ENCODE results near the gene KCNH2. TPM values are rescaled to one million over a fixed set of nuclear protein-coding genes. Genes with fewer than 3 reads are reported as not detected.
"Not testable (repeated sequence)": the region's sequence is repeated elsewhere in the genome, so short reads cannot be mapped to it uniquely, and the experiment has no call there.

KCNH2 gene, protein sequence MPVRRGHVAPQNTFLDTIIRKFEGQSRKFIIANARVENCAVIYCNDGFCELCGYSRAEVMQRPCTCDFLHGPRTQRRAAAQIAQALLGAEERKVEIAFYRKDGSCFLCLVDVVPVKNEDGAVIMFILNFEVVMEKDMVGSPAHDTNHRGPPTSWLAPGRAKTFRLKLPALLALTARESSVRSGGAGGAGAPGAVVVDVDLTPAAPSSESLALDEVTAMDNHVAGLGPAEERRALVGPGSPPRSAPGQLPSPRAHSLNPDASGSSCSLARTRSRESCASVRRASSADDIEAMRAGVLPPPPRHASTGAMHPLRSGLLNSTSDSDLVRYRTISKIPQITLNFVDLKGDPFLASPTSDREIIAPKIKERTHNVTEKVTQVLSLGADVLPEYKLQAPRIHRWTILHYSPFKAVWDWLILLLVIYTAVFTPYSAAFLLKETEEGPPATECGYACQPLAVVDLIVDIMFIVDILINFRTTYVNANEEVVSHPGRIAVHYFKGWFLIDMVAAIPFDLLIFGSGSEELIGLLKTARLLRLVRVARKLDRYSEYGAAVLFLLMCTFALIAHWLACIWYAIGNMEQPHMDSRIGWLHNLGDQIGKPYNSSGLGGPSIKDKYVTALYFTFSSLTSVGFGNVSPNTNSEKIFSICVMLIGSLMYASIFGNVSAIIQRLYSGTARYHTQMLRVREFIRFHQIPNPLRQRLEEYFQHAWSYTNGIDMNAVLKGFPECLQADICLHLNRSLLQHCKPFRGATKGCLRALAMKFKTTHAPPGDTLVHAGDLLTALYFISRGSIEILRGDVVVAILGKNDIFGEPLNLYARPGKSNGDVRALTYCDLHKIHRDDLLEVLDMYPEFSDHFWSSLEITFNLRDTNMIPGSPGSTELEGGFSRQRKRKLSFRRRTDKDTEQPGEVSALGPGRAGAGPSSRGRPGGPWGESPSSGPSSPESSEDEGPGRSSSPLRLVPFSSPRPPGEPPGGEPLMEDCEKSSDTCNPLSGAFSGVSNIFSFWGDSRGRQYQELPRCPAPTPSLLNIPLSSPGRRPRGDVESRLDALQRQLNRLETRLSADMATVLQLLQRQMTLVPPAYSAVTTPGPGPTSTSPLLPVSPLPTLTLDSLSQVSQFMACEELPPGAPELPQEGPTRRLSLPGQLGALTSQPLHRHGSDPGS
- 6.1 TPM for total RNA-seq

DNA sequence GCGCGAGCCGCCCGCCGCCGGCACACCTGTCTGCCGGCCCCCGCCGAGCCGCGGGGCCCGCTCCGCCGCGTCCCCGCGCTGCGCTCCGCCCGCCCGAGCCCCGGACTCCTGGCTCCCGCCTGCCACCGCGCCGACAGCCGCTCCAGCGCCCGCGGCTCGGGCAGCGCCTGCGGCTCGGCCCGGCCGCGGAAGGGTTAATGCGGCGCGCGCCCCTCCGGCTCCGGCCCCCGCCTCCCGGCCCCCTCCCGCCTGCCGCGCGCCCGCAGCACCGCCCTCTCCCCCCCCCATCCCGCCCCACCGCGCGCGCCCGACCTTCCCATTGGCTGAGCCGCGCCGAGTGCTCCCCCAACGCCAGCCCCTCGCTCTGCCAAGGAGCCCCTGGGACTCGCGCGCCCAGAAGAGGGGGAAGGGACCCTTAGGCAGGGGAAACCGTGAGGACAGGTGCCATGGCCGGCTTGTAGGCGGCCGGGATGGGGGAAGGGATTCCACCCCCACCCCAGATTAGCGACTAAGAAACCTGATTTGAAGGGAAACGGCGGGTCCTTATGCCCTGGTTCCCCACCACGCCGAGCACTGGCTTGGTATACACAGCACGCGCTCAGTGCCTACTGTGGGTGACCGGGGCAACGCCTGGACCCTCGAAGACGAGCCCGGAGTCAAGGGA, at the start of gene KCNH2:
KCNH2 (minus strand) TSS at position 196 of the 664 bp plus-strand sequence. CDS start 408 bp downstream, outside the sequence.
- DNase-seq (ENCODE audit: low spot score in 2 of 2) (peak; percentile 89 to 92), FAIRE-seq (no peak)

DNA sequence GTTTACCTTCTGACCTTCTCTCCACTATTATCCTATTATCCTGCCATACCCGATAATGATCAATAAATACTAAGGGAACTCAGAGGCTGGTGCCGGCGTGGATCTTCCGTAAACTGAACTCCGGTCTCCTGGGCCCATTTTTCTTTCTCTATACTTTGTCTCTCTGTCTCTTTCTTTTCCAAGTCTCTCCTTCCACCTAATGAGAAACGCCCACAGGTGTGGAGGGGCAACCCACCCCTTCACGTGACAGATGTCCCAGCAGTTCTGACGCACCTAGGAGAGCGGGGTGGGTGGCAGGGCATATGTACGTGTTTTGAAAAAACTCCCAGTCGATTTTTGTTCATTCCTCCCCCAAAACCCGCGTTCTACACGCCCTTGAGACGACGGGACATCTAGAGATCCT, 49.6 kb upstream of the KCNH2 start:
- not testable (repeated sequence) for FAIRE-seq; DNase-seq (ENCODE audit: low spot score in 2 of 2)

DNA sequence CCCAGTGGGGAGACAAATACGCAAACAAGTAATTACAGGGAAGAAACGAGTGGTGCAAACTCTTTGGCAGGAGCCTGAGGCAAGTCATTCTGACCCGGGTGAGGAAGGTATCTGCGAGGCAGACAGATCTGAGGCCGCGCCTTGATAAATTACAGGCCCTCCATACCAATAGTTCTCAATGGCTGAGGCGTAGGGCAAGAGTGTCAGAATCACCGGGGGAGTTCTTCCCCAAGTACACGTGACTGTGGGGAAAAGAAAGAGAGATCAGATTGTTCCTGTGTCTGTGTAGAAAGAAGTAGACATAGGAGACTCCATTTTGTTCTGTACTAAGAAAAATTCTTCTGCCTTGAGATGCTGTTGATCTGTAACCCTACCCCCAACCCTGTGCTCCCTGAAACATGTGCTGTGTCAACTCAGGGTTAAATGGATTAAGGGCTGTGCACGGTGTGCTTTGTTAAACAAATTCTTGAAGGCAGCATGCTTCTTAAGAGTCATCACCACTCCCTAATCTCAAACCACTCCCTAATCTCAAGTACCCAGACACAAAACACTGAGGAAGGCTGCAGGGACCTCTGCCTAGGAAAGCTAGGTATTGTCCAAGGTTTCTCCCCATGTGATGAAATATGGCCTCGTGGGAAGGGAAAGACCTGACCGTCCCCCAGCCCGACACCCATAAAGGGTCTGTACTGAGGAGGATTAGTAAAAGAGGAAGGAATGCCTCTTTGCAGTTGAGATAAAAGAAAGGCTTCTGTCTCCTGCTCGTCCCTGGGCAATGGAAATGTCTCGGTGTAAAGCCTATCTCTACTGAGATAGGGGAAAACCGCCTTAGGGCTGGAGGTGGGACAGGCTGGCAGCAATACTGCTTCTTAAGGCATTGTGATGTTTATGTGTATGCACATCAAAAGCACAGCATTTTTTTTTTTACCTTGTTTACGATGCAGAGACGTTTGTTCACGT, 48.9 kb upstream of the KCNH2 start:
- not testable (repeated sequence) for FAIRE-seq; DNase-seq (ENCODE audit: low spot score in 2 of 2)

DNA sequence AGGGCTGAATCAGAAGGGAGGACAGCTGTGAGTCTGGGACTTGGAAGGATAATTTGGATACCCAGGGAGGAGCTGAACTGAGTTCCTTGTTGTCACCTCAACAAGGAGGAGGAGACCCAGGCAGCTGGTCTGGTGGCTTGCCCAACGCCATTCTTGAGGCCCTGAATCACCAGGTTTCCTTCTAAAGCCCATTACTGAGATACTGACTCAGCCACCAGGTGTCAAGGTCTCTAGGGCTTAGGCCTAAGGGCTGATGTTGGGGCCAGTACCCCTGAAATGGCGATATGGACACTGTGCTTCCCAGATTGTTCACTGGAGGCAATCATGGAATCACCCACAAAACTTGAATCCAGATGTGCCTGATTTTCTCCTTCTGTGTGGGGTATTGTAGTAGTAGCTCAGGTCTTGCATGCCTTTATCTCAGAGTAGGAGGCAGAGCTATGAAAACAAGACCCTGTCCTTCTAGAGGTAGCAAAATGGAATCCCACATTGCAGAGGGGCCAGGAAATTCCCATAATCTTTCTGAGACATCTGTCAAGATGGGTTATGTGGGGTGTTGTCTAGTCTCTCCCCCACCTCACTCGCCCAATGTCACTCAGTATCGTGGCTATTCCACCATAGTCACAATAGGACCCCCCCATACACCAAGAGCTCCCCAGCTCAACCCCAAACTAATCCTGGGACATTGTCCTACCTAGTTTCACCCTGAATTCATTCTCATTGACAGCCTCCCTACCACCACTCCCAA, 48.0 kb upstream of the KCNH2 start:
- DNase-seq (ENCODE audit: low spot score in 2 of 2), result no peak
- FAIRE-seq, result no peak

DNA sequence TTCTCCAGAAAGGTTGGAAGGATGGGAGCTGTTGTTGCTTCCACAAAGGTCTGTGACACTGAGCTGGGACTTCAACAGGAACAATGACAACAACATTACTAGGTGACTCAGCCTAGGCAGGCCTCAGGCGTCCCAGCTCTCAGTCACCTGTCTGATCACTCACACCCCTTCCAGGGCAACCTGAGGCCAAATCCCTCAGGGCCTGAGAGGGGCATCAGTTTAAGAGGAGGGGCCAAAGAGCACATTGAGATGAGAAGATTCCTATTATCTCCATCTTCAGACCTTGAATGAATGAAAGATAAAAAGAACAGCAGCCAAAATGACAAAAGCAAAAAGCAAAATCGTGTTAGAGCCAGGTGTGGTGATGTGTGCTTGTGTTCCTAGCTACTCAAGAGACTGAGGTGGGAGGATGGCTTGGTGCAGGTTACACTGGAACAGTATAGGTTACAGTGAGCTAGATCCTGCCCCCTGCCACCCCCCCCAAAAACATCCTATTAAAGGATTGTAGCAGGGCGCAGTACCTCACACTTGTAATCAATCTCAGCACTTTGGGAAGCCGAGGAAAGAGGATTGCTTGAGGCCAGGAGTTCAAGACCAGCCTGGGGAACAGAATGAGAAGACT, 46.4 kb upstream of the KCNH2 start, which contains the start of gene ATG9B:
ATG9B (minus strand) TSS at position 60 of the 622 bp plus-strand sequence. CDS start 71 bp downstream, outside the sequence.
- DNase-seq (ENCODE audit: low spot score in 2 of 2), result no peak
- FAIRE-seq, result no peak

DNA sequence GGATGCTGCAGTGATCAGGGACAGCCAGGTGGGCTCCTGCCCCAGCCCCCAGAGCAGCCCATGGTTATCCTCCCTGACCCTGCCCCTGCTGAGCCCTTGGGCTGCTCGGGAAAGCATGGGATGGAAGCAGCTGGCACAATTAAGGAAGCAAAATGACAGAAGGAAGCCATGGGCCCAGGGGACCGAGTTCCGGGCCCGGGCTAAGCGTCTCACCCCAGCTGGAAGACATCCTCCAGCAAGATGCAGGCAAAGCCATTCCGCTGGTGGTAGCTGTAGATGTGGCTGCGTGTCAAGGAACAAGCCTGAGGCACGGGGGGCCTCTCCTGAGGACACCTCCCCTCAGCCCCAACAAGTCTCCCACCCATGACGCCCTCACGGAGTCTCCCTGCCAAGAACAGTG, 45.1 kb upstream of the KCNH2 start:
- no peak for DNase-seq (ENCODE audit: low spot score in 2 of 2)
- FAIRE-seq, result no peak

DNA sequence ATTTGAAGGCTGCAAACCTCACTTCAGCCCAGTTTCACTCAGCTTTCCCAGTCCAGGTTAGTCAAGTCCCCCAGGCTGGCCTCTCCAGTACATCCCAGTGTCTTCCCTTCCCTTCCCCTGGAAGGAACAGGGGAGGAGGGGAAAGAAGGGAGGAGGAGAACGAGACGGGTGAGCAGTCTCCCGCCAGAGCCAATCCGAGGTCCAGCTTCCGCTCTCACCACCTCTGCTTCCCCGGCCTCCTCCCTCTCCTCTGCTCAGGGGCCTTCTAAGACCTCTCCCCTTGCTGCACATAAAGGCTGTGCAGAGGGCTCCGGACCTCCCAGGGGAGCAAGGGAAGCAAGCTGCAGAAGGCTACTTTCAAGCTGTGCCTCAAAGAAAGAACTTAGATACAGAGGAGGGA, 42.1 kb upstream of the KCNH2 start:
- FAIRE-seq, result no peak
- no peak for DNase-seq (ENCODE audit: low spot score in 2 of 2)

DNA sequence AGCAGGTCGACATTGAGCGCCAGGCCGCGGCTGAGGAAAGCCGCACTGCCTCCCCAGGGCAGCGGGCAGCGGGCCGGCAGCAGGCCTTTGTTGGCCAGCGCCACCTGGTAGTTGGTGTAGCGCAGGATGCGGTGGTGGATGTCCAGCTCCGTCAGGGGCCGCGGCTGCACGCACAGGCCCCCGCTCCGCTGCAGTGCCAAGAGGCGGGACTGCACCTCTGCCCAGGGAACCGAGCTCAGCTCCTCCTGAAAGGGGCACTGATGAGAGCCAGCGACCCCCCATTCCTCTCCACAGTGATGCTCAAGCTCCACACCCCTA, 41.0 kb upstream of the KCNH2 start:
- DNase-seq (ENCODE audit: low spot score in 2 of 2), result no peak
- no peak for FAIRE-seq

DNA sequence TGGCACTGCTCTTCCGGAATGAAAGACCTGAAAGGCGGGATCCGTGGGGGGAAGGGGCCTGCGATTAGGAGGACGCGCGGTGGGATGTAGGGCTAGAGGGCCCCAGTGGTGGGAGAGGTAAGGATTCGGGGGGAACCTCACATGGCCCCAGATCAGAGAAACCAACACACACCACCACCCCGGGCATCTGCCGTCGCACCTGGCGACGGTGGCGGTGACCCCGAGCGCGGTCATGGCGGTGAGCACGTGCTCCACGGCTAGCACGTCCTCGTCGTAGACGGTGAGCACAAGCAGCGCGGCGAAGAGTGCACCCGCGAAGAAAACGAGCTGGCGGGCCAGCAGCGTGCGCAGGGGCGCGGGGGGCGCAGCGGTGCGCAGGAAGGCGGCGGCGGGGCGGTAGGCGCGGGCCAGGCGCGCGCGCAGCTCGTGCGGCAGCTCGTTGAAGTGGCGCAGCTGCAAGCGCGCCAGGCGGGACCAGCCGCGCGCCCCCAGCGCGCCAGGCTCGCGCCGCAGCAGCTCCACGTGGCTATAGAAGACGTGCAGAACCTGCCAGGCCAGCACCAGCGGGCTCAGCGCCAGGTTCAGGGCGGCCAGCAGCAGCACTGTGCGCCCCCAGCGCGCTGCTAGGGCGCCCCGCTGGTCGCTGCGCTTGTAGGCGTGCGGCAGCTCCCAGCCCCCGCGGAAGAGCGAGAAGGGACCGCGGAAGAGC, 40.5 kb upstream of the KCNH2 start:
- FAIRE-seq, result no peak
- no peak for DNase-seq (ENCODE audit: low spot score in 2 of 2)

DNA sequence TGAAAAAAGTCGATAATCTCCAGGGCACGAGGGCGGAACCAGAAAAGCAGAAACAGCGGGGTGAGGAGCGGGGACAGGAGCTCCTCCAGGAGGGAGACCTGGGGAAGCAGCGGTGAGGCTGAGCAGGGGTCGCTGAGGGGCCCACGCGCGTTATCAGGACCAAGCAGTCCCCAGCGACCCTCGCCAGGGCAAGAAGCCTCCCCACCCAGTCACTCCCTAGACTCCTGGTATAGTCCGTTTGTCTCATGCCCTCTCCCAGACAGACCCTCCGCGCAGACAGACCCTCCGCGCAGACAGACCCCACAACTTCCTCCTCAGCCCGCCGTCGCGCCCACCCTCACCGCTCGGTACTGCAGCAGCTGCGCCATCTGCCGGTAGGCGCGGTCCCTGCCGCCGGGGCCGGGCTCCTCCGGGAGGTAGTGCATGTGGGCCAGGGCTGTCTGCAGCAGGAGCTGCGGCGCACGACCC, 39.9 kb upstream of the KCNH2 start:
- FAIRE-seq (no peak), DNase-seq (ENCODE audit: low spot score in 2 of 2) (peak; percentile 66 to 75)

DNA sequence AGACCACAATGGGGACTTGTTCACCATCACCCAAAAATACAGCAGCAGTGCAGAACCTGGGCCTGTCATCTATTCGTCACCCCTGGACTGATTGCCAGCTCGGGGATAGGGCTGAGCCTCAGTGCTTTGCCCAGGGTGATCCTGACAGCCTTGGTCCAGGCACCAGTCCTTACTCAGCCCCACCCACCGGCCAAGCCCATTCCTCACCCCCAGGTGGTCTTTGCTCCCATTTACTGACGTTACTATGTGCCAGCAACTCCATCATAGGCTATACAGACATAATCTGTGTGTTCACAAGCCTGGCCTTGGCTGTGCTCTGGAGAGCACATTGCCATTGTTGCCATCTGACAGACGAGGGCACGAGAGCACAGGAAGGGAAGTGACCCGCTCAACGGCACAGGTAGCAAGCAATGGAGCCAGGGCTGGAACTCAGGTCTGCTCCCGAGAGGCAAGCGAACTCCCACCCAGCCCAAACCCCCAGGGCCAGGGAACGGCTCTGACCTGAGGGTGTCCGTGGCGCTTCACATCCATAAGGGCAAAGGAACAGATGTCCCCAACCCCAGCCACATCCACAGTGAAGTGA, 39.3 kb upstream of the KCNH2 start:
- FAIRE-seq (no peak), DNase-seq (ENCODE audit: low spot score in 2 of 2) (no peak)

DNA sequence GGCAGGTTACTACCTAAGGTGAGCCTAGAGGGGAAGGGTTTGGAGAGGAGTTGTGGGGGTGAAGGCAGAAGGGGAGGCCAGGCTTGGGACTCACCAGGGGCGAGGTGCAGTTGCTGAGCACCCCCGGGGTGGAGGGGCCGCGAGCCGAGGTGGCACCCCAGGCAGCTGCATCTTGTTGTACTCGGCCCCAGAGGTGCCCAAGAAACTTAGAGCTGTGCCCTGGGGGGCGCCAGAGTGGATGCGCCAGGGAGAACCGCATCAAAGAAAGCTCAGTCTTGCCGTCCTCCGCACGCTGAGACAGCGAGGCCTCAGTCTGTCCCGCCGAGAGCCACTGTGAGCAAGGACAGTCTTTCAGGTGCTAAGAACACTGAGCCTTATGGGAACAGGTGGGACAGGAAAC, 38.8 kb upstream of the KCNH2 start:
- no peak for DNase-seq (ENCODE audit: low spot score in 2 of 2)
- no peak for FAIRE-seq

DNA sequence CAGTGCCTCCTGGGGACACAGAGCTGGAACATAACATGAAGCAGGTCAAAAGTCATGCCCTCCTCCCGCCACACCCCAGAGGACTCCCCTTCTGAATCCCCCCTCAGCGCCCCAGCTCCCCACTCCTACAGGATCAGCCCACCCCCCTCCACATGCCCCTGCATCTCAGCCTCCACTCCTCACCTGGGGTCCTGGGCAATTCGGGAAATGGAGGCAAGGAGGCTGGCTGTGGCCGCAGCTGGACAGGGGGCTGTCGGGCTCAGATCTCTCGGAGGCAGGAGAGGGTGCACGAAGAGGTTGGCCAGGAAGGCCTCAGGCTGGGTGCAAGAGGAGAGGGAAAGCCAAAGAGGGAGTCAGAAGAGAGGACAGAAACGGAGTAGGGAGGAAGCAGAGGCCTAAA, 38.4 kb upstream of the KCNH2 start:
- no peak for FAIRE-seq
- DNase-seq (ENCODE audit: low spot score in 2 of 2), result no peak

DNA sequence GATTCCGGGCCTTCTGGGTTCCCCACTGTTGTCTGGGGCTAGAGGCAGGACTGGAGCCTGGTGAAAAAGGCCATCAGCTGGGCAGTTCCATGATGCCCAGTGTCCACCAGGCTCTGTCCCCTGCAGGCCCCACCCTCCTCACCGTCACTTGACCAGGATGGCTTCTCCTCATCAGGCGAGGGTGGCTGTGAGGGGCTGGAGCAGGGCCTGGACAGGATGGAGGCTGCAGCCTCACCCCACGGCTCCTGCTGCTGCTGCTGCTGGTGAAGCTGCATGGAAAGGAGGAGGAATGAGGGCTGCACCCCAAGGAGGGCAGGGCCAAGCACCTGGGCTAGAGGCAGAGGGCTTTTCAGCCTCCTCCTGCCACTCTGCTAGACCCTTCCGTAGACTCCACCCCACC, 37.8 kb upstream of the KCNH2 start:
- DNase-seq (ENCODE audit: low spot score in 2 of 2) (no peak), FAIRE-seq (no peak)

DNA sequence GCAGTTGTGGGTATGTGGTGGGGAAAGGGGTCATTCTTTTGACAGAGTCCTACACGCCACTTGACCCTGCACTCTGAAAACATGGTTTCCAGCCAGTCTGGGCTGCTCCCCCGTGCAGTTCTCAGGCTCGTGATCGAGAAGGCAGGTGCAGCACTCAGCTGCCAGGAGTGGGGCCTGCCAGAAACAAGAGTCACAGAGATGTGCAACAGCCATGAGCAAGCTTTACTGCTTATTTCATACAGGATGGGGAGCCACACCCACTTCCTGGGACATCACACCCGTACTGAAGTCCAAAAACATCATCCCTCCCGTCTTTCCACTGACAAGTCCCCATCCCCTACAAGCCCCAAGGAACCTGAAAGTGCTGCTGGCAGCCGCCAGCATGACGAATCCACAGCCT, 36.8 kb upstream of the KCNH2 start:
- no peak for DNase-seq (ENCODE audit: low spot score in 2 of 2)
- FAIRE-seq, result no peak

DNA sequence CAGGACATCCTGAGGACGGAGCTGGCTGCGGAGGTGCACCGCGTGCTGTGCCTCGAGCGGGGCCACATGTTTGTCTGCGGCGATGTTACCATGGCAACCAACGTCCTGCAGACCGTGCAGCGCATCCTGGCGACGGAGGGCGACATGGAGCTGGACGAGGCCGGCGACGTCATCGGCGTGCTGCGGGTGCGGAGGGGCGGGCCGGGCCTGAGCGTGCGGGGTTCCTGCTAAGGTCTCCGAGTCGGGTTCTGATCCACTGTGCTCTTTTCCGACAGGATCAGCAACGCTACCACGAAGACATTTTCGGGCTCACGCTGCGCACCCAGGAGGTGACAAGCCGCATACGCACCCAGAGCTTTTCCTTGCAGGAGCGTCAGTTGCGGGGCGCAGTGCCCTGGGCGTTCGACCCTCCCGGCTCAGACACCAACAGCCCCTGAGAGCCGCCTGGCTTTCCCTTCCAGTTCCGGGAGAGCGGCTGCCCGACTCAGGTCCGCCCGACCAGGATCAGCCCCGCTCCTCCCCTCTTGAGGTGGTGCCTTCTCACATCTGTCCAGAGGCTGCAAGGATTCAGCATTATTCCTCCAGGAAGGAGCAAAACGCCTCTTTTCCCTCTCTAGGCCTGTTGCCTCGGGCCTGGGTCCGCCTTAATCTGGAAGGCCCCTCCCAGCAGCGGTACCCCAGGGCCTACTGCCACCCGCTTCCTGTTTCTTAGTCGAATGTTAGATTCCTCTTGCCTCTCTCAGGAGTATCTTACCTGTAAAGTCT, 35.8 kb upstream of the KCNH2 start:
- DNase-seq (ENCODE audit: low spot score in 2 of 2), result peak; percentile 78 to 86
- no peak for FAIRE-seq
